Measurements from ENCODE around the gene DENND5B.

DNA sequence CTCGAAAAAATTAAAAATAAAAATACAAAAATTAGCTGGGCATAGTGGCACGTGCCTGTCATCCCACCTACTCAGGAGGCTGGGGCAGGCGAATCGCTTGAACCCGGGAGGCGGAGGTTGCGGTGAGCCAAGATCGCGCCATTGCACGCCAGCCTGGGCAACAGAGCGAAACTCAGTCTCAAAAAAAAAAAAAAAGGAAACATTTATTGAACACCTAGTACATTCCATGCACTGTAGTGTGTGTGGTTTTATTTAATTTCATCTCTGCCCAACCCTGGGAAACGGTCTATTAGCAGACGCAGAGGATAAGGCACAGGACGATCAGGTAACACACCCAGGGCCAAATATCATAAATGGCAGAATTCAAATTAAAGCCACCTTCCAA lies 229.2 kb downstream of the DENND5B start:
- TF ChIP-seq, protein P1, sequence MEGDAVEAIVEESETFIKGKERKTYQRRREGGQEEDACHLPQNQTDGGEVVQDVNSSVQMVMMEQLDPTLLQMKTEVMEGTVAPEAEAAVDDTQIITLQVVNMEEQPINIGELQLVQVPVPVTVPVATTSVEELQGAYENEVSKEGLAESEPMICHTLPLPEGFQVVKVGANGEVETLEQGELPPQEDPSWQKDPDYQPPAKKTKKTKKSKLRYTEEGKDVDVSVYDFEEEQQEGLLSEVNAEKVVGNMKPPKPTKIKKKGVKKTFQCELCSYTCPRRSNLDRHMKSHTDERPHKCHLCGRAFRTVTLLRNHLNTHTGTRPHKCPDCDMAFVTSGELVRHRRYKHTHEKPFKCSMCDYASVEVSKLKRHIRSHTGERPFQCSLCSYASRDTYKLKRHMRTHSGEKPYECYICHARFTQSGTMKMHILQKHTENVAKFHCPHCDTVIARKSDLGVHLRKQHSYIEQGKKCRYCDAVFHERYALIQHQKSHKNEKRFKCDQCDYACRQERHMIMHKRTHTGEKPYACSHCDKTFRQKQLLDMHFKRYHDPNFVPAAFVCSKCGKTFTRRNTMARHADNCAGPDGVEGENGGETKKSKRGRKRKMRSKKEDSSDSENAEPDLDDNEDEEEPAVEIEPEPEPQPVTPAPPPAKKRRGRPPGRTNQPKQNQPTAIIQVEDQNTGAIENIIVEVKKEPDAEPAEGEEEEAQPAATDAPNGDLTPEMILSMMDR (IDR thresholded peaks at IDR 0.05) = no peak
- no peak for TF ChIP-seq POLR2AphosphoS5 (IDR thresholded peaks at IDR 0.05)

Measured in suprapubic skin (tissue), 3 donors.